Stimulated activated naive B cell treated with anti-CD40 and anti-IgM and Interleukin-4, amounts not matched to agents 10 μg/mL and 1 μg/mL and 100 μg/mL, for 72 hours (primary cell): ENCODE data around the gene IQCF2.
"Not testable (repeated sequence)": the region's sequence is repeated elsewhere in the genome, so short reads cannot be mapped to it uniquely, and the experiment has no call there.

Source experiments
- ATAC-seq, 2 donors: fragments of 150-1000 bp; cut with Tn5 transposase; replicated peaks; 2 replicates each; pipeline ENCODE4 v1.10.0; 2021; ENCODE audit warnings: moderate library complexity in 1 of 2
- DNase-seq: peaks from one replicate; pipeline ENCODE4 v3.0.0; 2021
- H3K27ac Mint-ChIP-seq: one replicate; pipeline ENCODE4 v1.8.0; 2022; ENCODE audit warnings: mild to moderate bottlenecking, mixed read lengths
- H3K27me3 Mint-ChIP-seq, 2 donors: one replicate each; pipeline ENCODE4 v1.8.0; 2022; ENCODE audit warnings: mixed read lengths in 2 of 2
- H3K36me3 Mint-ChIP-seq, 2 donors: one replicate each; pipeline ENCODE4 v1.8.0; 2022; ENCODE audit warnings: mixed read lengths in 2 of 2, mild to moderate bottlenecking in 1 of 2
- H3K4me1 Mint-ChIP-seq, 2 donors: one replicate each; pipeline ENCODE4 v1.8.0; 2022; ENCODE audit warnings: mixed read lengths in 2 of 2, mild to moderate bottlenecking in 1 of 2
- H3K4me3 Mint-ChIP-seq, 2 donors: one replicate each; pipeline ENCODE4 v1.8.0; 2022; ENCODE audit warnings: mild to moderate bottlenecking in 2 of 2, mixed read lengths in 2 of 2, moderate library complexity in 1 of 2
- H3K9me3 Mint-ChIP-seq, 2 donors: one replicate each; pipeline ENCODE4 v1.8.0; 2022; ENCODE audit warnings: mixed read lengths in 2 of 2, mild to moderate bottlenecking in 1 of 2

IQCF2 gene

GRCh38 chr3:51860703-51861665 is at the start of gene IQCF2:
IQCF2 (plus strand) TSS chr3:51861615; CDS start chr3:51861667, 52 bp downstream.
- Mint-ChIP-seq H3K27me3 (peaks cover 13 to 14% of the 10 kb centered on the region in 2 donors), H3K36me3 (no peaks in the 10 kb centered on the region), H3K9me3 (peaks cover 2 to 4% of the 10 kb centered on the region in 2 donors), H3K27ac (peak within 1 kb of the TSS; percentile 76), H3K4me1 (peaks cover 11 to 14% of the 10 kb centered on the region in 2 donors), H3K4me3 (peak within 1 kb of the TSS in 1 of 2 donors; percentile 15)
- peak; percentile 31 for DNase-seq
- peak; percentile 90 to 92 for ATAC-seq

DNA sequence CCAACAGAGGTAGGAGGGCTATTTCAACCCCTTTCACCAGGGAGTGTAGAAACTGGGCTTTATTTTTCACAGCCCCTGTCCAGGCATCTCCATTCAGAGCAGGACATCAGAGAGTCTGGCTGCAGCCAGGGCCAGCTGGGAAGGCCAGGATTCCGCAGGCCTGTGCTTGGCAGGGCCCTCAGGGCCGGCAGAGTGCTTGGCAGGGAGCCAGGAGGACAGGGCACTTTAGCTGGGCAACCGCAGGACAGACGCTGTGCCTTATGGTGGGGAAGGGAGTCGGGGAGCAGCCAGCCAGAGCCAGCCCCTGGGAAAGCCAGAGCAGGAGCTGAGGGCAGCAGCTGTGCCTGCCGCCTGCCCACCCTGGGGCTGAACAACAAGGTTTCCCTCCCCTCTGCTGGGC is 47.9 kb upstream of the IQCF2 start:
- ATAC-seq = no peak
- no peaks in the 10 kb centered on the region for H3K9me3 Mint-ChIP-seq
- H3K4me3 Mint-ChIP-seq = no peak overlapping the region

DNA sequence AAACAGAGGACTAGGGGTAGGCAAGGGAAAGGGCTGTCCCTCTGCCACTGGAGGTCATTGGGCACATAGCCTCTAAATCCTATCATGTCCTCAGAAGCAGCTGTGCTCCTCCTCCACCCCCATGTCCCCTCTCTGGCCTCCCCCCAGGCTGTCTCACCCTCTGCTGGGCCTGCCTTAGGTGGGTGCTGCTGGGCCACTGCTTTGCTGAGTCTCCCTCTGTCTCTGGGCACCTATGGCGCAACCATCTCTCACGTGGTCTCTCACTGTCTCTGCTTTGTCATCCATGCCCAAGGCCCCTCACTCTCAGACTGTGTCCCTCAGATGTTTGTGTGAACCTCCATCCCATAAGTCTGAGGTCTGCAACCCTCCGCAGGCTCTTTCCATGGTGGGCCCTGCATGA is 47.4 kb upstream of the IQCF2 start:
- ATAC-seq (no peak), DNase-seq (no peak)
- Mint-ChIP-seq H3K27me3 (peaks cover 34 to 37% of the 10 kb centered on the region in 2 donors), H3K4me3 (no peak overlapping the region), H3K27ac (no peak overlapping the region), H3K36me3 (no peaks in the 10 kb centered on the region), H3K9me3 (no peaks in the 10 kb centered on the region), H3K4me1 (no peaks in the 10 kb centered on the region)

More for the DNA sequence above, 47.9 kb upstream of the IQCF2 start:
- no peak for DNase-seq
- H3K36me3 Mint-ChIP-seq = no peaks in the 10 kb centered on the region
- H3K27me3 Mint-ChIP-seq = peaks cover 32 to 34% of the 10 kb centered on the region in 2 donors
- no peaks in the 10 kb centered on the region for H3K4me1 Mint-ChIP-seq
- H3K27ac Mint-ChIP-seq = no peak overlapping the region

DNA sequence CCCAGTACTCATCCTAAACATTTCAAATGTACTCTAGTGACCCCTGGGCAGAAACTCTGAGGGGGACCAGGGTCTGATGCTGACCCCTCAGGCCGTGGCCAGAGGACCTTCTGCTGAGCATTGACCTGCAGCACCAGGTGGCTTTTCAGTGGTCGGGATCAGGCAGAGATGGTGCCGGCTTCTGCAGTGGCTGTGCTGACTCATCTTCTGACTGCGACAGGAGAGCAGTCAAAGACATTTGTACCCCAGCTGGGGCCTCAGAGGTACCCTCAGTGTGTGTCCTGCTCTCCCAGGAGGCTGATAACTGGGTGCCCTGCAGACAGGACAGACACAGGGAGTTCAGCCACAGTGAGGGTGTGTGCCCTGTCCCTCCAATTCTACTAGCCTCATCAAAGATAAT is 45.8 kb upstream of the IQCF2 start:
- no peak for ATAC-seq
- Mint-ChIP-seq H3K9me3 (no peaks in the 10 kb centered on the region), H3K4me1 (no peaks in the 10 kb centered on the region), H3K27ac (no peak overlapping the region), H3K36me3 (no peaks in the 10 kb centered on the region), H3K27me3 (peaks cover 37 to 44% of the 10 kb centered on the region in 2 donors), H3K4me3 (no peak overlapping the region)
- DNase-seq = no peak

DNA sequence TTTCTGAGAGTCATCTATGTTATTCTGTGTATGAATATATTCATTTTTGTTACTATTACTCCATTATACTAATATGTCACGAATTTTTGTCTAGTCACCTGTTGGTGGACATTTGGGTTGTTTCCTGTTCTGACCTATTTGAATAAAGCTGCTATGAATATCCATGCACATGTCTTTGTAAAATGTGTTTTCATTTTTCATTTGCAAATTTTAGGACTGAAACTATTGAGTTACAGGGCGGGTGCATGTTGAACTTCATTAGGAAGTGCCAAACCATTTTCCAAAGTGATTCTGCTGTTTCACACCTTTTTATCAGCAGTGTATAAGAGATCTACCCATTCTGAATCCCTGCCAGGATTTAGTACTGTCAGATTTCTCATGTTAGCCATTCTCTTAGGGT is 44.7 kb upstream of the IQCF2 start:
- Mint-ChIP-seq H3K4me3 (no peak overlapping the region), H3K27ac (no peak overlapping the region), H3K36me3 (peaks cover 0 to 1% of the 10 kb centered on the region in 2 donors), H3K4me1 (no peaks in the 10 kb centered on the region), H3K9me3 (peaks cover 2% of the 10 kb centered on the region in 2 donors), H3K27me3 (peaks cover 33 to 50% of the 10 kb centered on the region in 2 donors)
- ATAC-seq = no peak
- DNase-seq = no peak

DNA sequence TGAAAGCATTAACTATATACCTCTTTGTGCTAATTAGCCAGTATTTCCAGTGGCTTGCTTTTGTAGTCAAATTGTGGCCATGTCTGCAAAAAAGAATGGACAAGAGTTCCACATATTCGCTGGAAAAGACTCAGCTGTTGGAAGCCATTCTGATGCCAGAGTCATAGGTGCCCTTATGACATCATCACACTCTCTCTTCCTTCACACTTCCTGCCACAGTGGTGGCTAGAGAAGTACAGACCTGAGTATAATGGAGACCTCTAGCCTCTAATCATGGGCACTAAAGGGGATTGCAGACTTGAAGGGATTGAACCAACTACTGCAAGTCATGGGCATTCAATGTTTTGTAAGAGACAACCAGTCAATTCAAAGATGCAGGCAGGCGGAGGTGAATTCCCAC is 44.0 kb upstream of the IQCF2 start:
- H3K27ac Mint-ChIP-seq = no peak overlapping the region
- DNase-seq = no peak
- no peak overlapping the region for H3K4me3 Mint-ChIP-seq
- H3K36me3 Mint-ChIP-seq = peaks cover 0 to 3% of the 10 kb centered on the region in 2 donors
- peaks cover 4% of the 10 kb centered on the region in 2 donors for H3K9me3 Mint-ChIP-seq
- no peaks in the 10 kb centered on the region for H3K4me1 Mint-ChIP-seq
- peaks cover 36 to 52% of the 10 kb centered on the region in 2 donors for H3K27me3 Mint-ChIP-seq
- ATAC-seq = no peak

DNA sequence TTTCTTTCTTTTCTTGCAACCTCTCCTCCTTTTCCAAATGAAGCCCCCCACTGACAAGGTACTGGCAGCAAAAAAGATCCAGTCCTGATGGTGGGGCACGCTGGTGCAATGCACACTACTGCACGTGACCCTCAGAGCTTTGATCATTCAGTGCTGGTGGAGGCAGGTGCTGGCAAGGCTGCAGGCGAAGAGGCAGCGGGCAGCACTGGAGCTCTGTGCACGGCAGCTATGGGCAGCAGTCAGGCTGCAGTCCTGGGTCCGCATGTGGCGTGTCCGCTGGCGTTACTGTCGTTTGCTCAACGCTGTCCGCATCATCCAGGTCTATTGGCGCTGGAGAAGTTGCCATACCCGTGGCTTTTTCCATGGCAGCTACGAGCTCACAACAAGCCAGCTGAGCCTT is 42.3 kb upstream of the IQCF2 start:
- ATAC-seq (no peak), DNase-seq (no peak)
- Mint-ChIP-seq H3K9me3 (peaks cover 5 to 9% of the 10 kb centered on the region in 2 donors), H3K27ac (no peak overlapping the region), H3K27me3 (peaks cover 41 to 60% of the 10 kb centered on the region in 2 donors), H3K36me3 (peaks cover 0 to 3% of the 10 kb centered on the region in 2 donors), H3K4me1 (no peaks in the 10 kb centered on the region), H3K4me3 (no peak overlapping the region)

- Mint-ChIP-seq H3K4me3 (no peak overlapping the region), H3K27ac (no peak overlapping the region), H3K4me1 (no peaks in the 10 kb centered on the region), H3K9me3 (peaks cover 5 to 9% of the 10 kb centered on the region in 2 donors), H3K27me3 (peaks cover 38 to 54% of the 10 kb centered on the region in 2 donors), H3K36me3 (peaks cover 0 to 3% of the 10 kb centered on the region in 2 donors)
- ATAC-seq (no peak), DNase-seq (no peak)
Measured at GRCh38 chr3:51819709-51820406, 41.6 kb upstream of the IQCF2 start.

GRCh38 chr3:51828297-51828696 is 33.1 kb upstream of the IQCF2 start:
- no peak overlapping the region for H3K27ac Mint-ChIP-seq
- no peak overlapping the region for H3K4me3 Mint-ChIP-seq
- ATAC-seq = no peak
- DNase-seq = no peak
- peaks cover 20 to 34% of the 10 kb centered on the region in 2 donors for H3K27me3 Mint-ChIP-seq
- H3K36me3 Mint-ChIP-seq = no peaks in the 10 kb centered on the region
- H3K9me3 Mint-ChIP-seq = peaks cover 5 to 13% of the 10 kb centered on the region in 2 donors
- H3K4me1 Mint-ChIP-seq = no peaks in the 10 kb centered on the region

GRCh38 chr3:51830345-51830744 is 31.1 kb upstream of the IQCF2 start:
- H3K27me3 Mint-ChIP-seq = peaks cover 36 to 46% of the 10 kb centered on the region in 2 donors
- H3K36me3 Mint-ChIP-seq = no peaks in the 10 kb centered on the region
- no peak overlapping the region for H3K27ac Mint-ChIP-seq

GRCh38 chr3:51830836-51831385 is 30.5 kb upstream of the IQCF2 start:
- ATAC-seq = no peak
- peaks cover 5 to 13% of the 10 kb centered on the region in 2 donors for H3K9me3 Mint-ChIP-seq
- H3K4me3 Mint-ChIP-seq = no peak overlapping the region
- DNase-seq = no peak
- H3K27ac Mint-ChIP-seq = no peak overlapping the region
- peaks cover 40 to 41% of the 10 kb centered on the region in 2 donors for H3K27me3 Mint-ChIP-seq
- H3K4me1 Mint-ChIP-seq = no peaks in the 10 kb centered on the region
- no peaks in the 10 kb centered on the region for H3K36me3 Mint-ChIP-seq

More at GRCh38 chr3:51830345-51830744, 31.1 kb upstream of the IQCF2 start:
- Mint-ChIP-seq H3K4me3 (no peak overlapping the region), H3K9me3 (peaks cover 5 to 13% of the 10 kb centered on the region in 2 donors), H3K4me1 (no peaks in the 10 kb centered on the region)
- DNase-seq (no peak), ATAC-seq (no peak)

DNA sequence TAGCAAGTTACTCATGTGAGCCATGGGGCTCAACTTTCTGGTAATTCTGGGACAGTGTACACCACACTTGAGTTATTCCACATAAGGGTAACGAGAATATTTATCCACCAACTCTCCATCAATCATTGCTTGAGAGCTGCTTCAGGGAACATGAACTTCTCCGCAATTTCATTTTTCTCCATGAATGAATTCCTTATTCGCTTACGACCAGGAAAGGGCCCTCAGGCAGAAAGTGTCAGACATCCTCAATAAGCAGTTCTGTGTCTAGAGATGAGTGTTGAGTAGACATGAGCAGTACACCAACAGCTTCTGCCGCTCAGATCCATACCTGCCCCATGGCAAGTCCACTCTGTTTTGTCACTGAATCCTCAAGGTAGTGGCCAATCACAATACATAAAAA is 24.8 kb upstream of the IQCF2 start:
- ATAC-seq = no peak
- Mint-ChIP-seq H3K27me3 (peaks cover 40 to 45% of the 10 kb centered on the region in 2 donors), H3K4me3 (no peak overlapping the region), H3K4me1 (no peaks in the 10 kb centered on the region), H3K36me3 (no peaks in the 10 kb centered on the region), H3K27ac (no peak overlapping the region), H3K9me3 (no peaks in the 10 kb centered on the region)
- no peak for DNase-seq

DNA sequence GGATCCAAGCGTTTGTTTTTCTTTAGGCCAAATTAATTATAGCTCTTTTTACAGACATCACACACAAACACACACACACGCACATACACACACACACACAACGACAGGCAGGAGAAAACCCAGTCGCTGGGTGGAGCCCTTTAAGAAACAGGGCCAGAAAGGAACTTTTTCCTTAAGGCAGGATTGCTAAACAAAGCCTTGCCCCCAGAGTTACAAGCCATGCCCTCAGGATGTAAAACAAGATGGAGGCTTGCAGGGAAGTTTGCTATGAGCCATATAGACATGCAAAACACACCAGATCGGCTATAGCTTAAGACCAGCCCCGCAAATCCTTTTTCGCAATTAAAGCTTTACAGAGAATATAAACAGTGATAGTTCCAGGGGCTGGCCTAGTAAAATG is 16.3 kb upstream of the IQCF2 start:
- Mint-ChIP-seq H3K4me1 (no peaks in the 10 kb centered on the region), H3K4me3 (no peak overlapping the region), H3K36me3 (peaks cover 0 to 2% of the 10 kb centered on the region in 2 donors), H3K27me3 (peaks cover 33 to 50% of the 10 kb centered on the region in 2 donors), H3K9me3 (peaks cover 6 to 10% of the 10 kb centered on the region in 2 donors), H3K27ac (no peak overlapping the region)
- no peak for DNase-seq
- ATAC-seq = no peak

GRCh38 chr3:51855411-51855810 is 6.0 kb upstream of the IQCF2 start:
- not testable (repeated sequence) for H3K4me1 Mint-ChIP-seq, H3K9me3 Mint-ChIP-seq, ATAC-seq, H3K36me3 Mint-ChIP-seq, H3K4me3 Mint-ChIP-seq, H3K27ac Mint-ChIP-seq, DNase-seq
- peaks cover 6 to 29% of the 10 kb centered on the region in 2 donors for H3K27me3 Mint-ChIP-seq
